ENCODE measurements around the gene SCNN1A. TPM values are rescaled to one million over a fixed set of nuclear protein-coding genes. Genes with fewer than 3 reads are reported as not detected.

The SCNN1A gene
- total RNA-seq, 1 donor from 2014 or later: 11.1 TPM

- Histone ChIP-seq H3K36me3 (ENCODE audit: control insufficient read depth, insufficient read depth, low read length) (no peaks in the 10 kb centered on the region), H3K27me3 (ENCODE audit: control insufficient read depth, insufficient read depth, low read length) (no peaks in the 10 kb centered on the region), H3K4me3 (ENCODE audit: low read depth, low read length) (no peak overlapping the region)
- DNase-seq (ENCODE audit: low read depth): no peak
- no peak for TF ChIP-seq CTCF (IDR thresholded peaks at IDR 0.05; ENCODE audit: insufficient read depth, low read length, poor library complexity, severe bottlenecking)
Observed at GRCh38 chr12:6399884-6400644, 24.7 kb upstream of the SCNN1A start.

- H3K27me3 ChIP-seq (ENCODE audit: control insufficient read depth, insufficient read depth, low read length): no peaks in the 10 kb centered on the region
- H3K36me3 ChIP-seq (ENCODE audit: control insufficient read depth, insufficient read depth, low read length): no peaks in the 10 kb centered on the region
- TF ChIP-seq CTCF (IDR thresholded peaks at IDR 0.05; ENCODE audit: insufficient read depth, low read length, poor library complexity, severe bottlenecking): no peak
- no peak for DNase-seq (ENCODE audit: low read depth)
- H3K4me3 ChIP-seq (ENCODE audit: low read depth, low read length): no peak overlapping the region
Observed at GRCh38 chr12:6396031-6396430, 20.7 kb upstream of the SCNN1A start.

- no peak for DNase-seq (ENCODE audit: low read depth)
- H3K36me3 ChIP-seq (ENCODE audit: control insufficient read depth, insufficient read depth, low read length): no peaks in the 10 kb centered on the region
- H3K4me3 ChIP-seq (ENCODE audit: low read depth, low read length): no peak overlapping the region
- TF ChIP-seq CTCF (IDR thresholded peaks at IDR 0.05; ENCODE audit: insufficient read depth, low read length, poor library complexity, severe bottlenecking): no peak
- no peaks in the 10 kb centered on the region for H3K27me3 ChIP-seq (ENCODE audit: control insufficient read depth, insufficient read depth, low read length)
Observed at GRCh38 chr12:6394398-6394797, 19.0 kb upstream of the SCNN1A start.

GRCh38 chr12:6393109-6393508, 17.7 kb upstream of the SCNN1A start:
- H3K4me3 ChIP-seq (ENCODE audit: low read depth, low read length): no peak overlapping the region
- no peak for TF ChIP-seq CTCF (IDR thresholded peaks at IDR 0.05; ENCODE audit: insufficient read depth, low read length, poor library complexity, severe bottlenecking)
- no peaks in the 10 kb centered on the region for H3K36me3 ChIP-seq (ENCODE audit: control insufficient read depth, insufficient read depth, low read length)
- H3K27me3 ChIP-seq (ENCODE audit: control insufficient read depth, insufficient read depth, low read length): no peaks in the 10 kb centered on the region
- no peak for DNase-seq (ENCODE audit: low read depth)

- Histone ChIP-seq H3K4me3 (ENCODE audit: low read depth, low read length) (no peak overlapping the region), H3K36me3 (ENCODE audit: control insufficient read depth, insufficient read depth, low read length) (no peaks in the 10 kb centered on the region), H3K27me3 (ENCODE audit: control insufficient read depth, insufficient read depth, low read length) (no peaks in the 10 kb centered on the region)
- no peak for TF ChIP-seq CTCF (IDR thresholded peaks at IDR 0.05; ENCODE audit: insufficient read depth, low read length, poor library complexity, severe bottlenecking)
- no peak for DNase-seq (ENCODE audit: low read depth)
Observed at GRCh38 chr12:6392504-6392903, 17.1 kb upstream of the SCNN1A start.

- H3K27me3 ChIP-seq (ENCODE audit: control insufficient read depth, insufficient read depth, low read length): no peaks in the 10 kb centered on the region
- no peak overlapping the region for H3K4me3 ChIP-seq (ENCODE audit: low read depth, low read length)
- no peak for DNase-seq (ENCODE audit: low read depth)
- TF ChIP-seq CTCF (IDR thresholded peaks at IDR 0.05; ENCODE audit: insufficient read depth, low read length, poor library complexity, severe bottlenecking): no peak
- no peaks in the 10 kb centered on the region for H3K36me3 ChIP-seq (ENCODE audit: control insufficient read depth, insufficient read depth, low read length)
Observed at GRCh38 chr12:6391013-6391412, 15.7 kb upstream of the SCNN1A start.
